Astrocyte (in vitro differentiated cells and primary cell): ENCODE measurements around the gene ALK.

Experiments used
- CTCF ChIP-seq: IDR thresholded peaks from 2 replicates; pipeline ENCODE4 v1.5.1; 2011; ENCODE audit warnings: low read depth, mild to moderate bottlenecking, inconsistent platforms, low read length, moderate library complexity; ENCODE audit not compliant: insufficient read depth
- EZH2 ChIP-seq: IDR thresholded peaks from 2 replicates; pipeline ENCODE4 v1.6.1; 2012; ENCODE audit warnings: mild to moderate bottlenecking, low read length, inconsistent platforms; ENCODE audit not compliant: insufficient read depth

DNA sequence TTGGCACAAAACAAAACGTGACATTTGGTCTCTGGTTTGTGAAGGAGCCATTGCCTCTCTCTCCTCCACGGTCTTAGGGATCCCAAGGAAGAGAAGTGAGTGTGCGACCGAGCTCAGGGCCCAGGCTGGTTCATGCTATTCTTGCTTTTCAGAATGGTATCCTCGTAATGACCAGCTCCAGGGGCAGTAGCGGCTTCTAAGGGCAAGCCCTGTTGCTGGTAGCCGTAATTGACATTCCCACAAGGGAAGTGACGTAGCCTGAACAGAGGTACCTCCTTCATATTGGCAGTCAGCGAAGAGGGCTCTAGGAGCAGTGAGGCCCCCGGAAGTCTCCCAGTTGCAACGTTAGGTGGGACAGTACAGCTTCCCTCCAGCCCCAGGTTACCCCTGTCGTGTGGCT, 728.3 kb downstream of the ALK start:
- no peak for TF ChIP-seq CTCF
- no peak for TF ChIP-seq EZH2
